ENCODE results near the gene ANO3. TPM values are rescaled to one million over a fixed set of nuclear protein-coding genes. Genes with fewer than 3 reads are reported as not detected.

ANO3 gene
- polyA plus RNA-seq, 1 experiment = 0.02 TPM

GRCh38 chr11:26322335-26323067 is 9.4 kb upstream of the ANO3 start:
- H3K27me3 ChIP-seq (ENCODE audit: control insufficient read depth, insufficient read depth, low read length) = no peaks in the 10 kb centered on the region
- DNase-seq (ENCODE audit: low read depth, low spot score) = no peak
- no peaks in the 10 kb centered on the region for H3K9me3 ChIP-seq (ENCODE audit: control insufficient read depth, insufficient read depth, low read length)
- no peak overlapping the region for H3K27ac ChIP-seq (ENCODE audit: low read depth, low read length)
- TF ChIP-seq, protein P1, sequence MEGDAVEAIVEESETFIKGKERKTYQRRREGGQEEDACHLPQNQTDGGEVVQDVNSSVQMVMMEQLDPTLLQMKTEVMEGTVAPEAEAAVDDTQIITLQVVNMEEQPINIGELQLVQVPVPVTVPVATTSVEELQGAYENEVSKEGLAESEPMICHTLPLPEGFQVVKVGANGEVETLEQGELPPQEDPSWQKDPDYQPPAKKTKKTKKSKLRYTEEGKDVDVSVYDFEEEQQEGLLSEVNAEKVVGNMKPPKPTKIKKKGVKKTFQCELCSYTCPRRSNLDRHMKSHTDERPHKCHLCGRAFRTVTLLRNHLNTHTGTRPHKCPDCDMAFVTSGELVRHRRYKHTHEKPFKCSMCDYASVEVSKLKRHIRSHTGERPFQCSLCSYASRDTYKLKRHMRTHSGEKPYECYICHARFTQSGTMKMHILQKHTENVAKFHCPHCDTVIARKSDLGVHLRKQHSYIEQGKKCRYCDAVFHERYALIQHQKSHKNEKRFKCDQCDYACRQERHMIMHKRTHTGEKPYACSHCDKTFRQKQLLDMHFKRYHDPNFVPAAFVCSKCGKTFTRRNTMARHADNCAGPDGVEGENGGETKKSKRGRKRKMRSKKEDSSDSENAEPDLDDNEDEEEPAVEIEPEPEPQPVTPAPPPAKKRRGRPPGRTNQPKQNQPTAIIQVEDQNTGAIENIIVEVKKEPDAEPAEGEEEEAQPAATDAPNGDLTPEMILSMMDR (IDR thresholded peaks at IDR 0.05; ENCODE audit: low read depth, low read length) = no peak
- no peak overlapping the region for H3K4me3 ChIP-seq (ENCODE audit: low read depth, low read length)
- CTCF ChIA-PET = no interaction called here
- POLR2A ChIA-PET = no interaction called here

DNA sequence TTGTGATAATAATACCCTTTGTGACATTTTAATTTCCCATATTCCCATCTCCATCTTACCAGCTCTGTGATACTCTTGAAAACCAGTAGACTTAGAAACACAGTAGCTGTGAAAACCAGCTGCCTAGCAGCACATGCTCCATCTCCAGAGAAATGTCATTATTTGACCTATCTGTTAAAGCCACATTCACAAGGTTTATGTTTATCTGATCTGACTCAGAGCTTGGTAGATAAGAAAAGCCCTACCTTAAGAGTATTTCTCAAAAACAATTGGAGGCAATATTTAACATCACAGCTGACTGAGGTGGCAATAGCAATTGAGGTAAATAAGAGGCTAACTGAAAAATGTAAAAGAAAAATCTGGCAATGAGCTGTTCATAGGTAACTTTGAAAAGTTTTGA is 8.1 kb upstream of the ANO3 start:
- Histone ChIP-seq H3K27ac (ENCODE audit: low read depth, low read length) (no peak overlapping the region), H3K9me3 (ENCODE audit: control insufficient read depth, insufficient read depth, low read length) (no peaks in the 10 kb centered on the region), H3K27me3 (ENCODE audit: control insufficient read depth, insufficient read depth, low read length) (no peaks in the 10 kb centered on the region), H3K4me3 (ENCODE audit: low read depth, low read length) (no peak overlapping the region)
- POLR2A ChIA-PET = no interaction called here
- CTCF ChIA-PET = interaction anchor here (1.3 kb wide), 1 partner anchor 37 kb away, joined by 3 read pairs; no protein-coding TSS in a partner anchor
- no peak for DNase-seq (ENCODE audit: low read depth, low spot score)
- TF ChIP-seq, protein P1 (IDR thresholded peaks at IDR 0.05; ENCODE audit: low read depth, low read length) = no peak

GRCh38 chr11:26324270-26324669 is 7.7 kb upstream of the ANO3 start:
- DNase-seq (ENCODE audit: low read depth, low spot score) = no peak
- Histone ChIP-seq H3K27ac (ENCODE audit: low read depth, low read length) (no peak overlapping the region), H3K4me3 (ENCODE audit: low read depth, low read length) (no peak overlapping the region), H3K9me3 (ENCODE audit: control insufficient read depth, insufficient read depth, low read length) (no peaks in the 10 kb centered on the region), H3K27me3 (ENCODE audit: control insufficient read depth, insufficient read depth, low read length) (no peaks in the 10 kb centered on the region)
- ChIA-PET CTCF (interaction anchor here (1.2 to 1.3 kb wide), 2 partner anchors 37 to 835 kb away, joined by 3 to 5 read pairs; no protein-coding TSS in a partner anchor), POLR2A (no interaction called here)
- TF ChIP-seq, protein P1 (IDR thresholded peaks at IDR 0.05; ENCODE audit: low read depth, low read length) = no peak

DNA sequence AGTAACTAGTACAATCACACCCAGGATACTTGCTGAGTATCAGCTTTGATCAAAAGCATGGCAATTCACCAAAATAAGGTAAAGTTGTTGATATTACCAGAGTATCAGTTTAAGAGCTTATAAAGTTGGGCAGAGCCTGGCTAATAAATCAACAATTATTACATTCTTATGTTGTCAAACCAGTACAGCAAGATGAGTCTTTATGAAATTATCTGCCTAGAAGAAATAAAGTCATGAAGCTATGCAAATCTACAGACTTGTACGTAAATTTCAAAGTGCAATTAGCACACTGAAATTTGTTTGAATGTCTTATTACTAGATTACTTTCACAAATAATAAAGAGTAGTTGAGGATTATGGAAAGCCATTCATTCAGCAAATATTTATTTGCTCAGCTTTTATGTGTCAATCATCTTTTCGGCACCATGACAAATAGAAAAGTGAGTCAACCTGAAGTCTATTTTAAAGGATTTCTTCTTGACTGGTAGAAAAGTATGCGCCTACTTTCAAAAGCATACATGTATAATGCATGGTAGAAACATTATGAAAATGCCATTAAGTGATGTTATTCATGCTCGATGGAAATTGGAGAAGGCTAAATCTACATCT is 5.0 kb upstream of the ANO3 start:
- H3K27ac ChIP-seq (ENCODE audit: low read depth, low read length) = no peak overlapping the region
- no peaks in the 10 kb centered on the region for H3K27me3 ChIP-seq (ENCODE audit: control insufficient read depth, insufficient read depth, low read length)
- H3K9me3 ChIP-seq (ENCODE audit: control insufficient read depth, insufficient read depth, low read length) = no peaks in the 10 kb centered on the region
- TF ChIP-seq, protein P1 (IDR thresholded peaks at IDR 0.05; ENCODE audit: low read depth, low read length) = no peak
- no peak for DNase-seq (ENCODE audit: low read depth, low spot score)
- no peak overlapping the region for H3K4me3 ChIP-seq (ENCODE audit: low read depth, low read length)
- ChIA-PET POLR2A (no interaction called here), CTCF (no interaction called here)

DNA sequence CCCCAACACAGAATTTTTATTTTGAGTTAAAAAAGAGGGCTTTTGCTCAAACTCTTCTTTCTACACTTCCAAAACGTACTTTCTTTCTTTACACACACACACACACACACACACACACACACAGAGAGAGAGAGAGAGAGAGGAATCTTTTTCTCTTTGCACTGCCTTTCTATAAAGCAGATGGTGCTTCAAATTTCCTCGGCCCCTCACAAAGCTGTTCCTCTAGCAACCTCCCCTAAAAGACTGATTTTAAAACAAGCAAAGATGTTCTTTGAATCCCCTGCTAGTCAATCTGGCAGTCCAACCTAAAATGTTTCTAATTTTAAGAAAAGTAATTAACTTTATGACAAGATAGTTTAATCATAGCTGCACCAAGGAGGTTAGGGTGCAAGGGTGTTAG is 2.7 kb upstream of the ANO3 start:
- TF ChIP-seq, protein P1 (IDR thresholded peaks at IDR 0.05; ENCODE audit: low read depth, low read length) = no peak
- POLR2A ChIA-PET = no interaction called here
- DNase-seq (ENCODE audit: low read depth, low spot score) = no peak

More for the DNA sequence above, 2.7 kb upstream of the ANO3 start:
- CTCF ChIA-PET = no interaction called here
- no peaks in the 10 kb centered on the region for H3K27me3 ChIP-seq (ENCODE audit: control insufficient read depth, insufficient read depth, low read length)
- no peaks in the 10 kb centered on the region for H3K9me3 ChIP-seq (ENCODE audit: control insufficient read depth, insufficient read depth, low read length)
- no peak overlapping the region for H3K4me3 ChIP-seq (ENCODE audit: low read depth, low read length)
- no peak overlapping the region for H3K27ac ChIP-seq (ENCODE audit: low read depth, low read length)

Measured in AG04450 (cell line).